Retina (tissue), 1 donor: ENCODE measurements around the gene PCDHGA8.
"Not testable (repeated sequence)": the region's sequence is repeated elsewhere in the genome, so short reads cannot be mapped to it uniquely, and the experiment has no call there.

Experiments used
- DNase-seq: peaks from one replicate; pipeline ENCODE4 v3.0.0-alpha.2; 2016

Gene PCDHGA8

GRCh38 chr5:141403387-141403786, 11.0 kb downstream of the PCDHGA8 start:
- DNase-seq, result no peak

GRCh38 chr5:141407790-141408505, 15.5 kb downstream of the PCDHGA8 start, which contains the start of gene PCDHGB6:
TSS of gene PCDHGB6 (plus strand) at chr5:141408021. CDS start at chr5:141408203, 182 bp downstream.
- DNase-seq, result peak; percentile 72

GRCh38 chr5:141409598-141410306, 17.3 kb downstream of the PCDHGA8 start:
- no peak for DNase-seq

- DNase-seq, result no peak
Observed at GRCh38 chr5:141411575-141411974, 19.1 kb downstream of the PCDHGA8 start.

- peak; percentile 39 for DNase-seq
Observed at GRCh38 chr5:141412854-141413539, 20.6 kb downstream of the PCDHGA8 start, which contains the start of gene PCDHGA10. TSS of gene PCDHGA10 (plus strand) at chr5:141412987. CDS start at chr5:141413176, 189 bp downstream.

GRCh38 chr5:141413540-141414069, 21.2 kb downstream of the PCDHGA8 start:
- no peak for DNase-seq

- DNase-seq, result not testable (repeated sequence)
Observed at GRCh38 chr5:141414548-141415274, 22.3 kb downstream of the PCDHGA8 start.

- not testable (repeated sequence) for DNase-seq
Observed at GRCh38 chr5:141415275-141415618, 22.8 kb downstream of the PCDHGA8 start.

GRCh38 chr5:141417494-141418172, 25.2 kb downstream of the PCDHGA8 start, which contains the start of gene PCDHGB7:
TSS of gene PCDHGB7 (plus strand) at chr5:141417677. CDS start at chr5:141417860, 183 bp downstream.
- peak; percentile 82 for DNase-seq

GRCh38 chr5:141419074-141419880, 26.8 kb downstream of the PCDHGA8 start:
- DNase-seq, result no peak

- peak; percentile 69 for DNase-seq
Observed at GRCh38 chr5:141420855-141421488, 28.5 kb downstream of the PCDHGA8 start, which contains the start of gene PCDHGA11. TSS of gene PCDHGA11 (plus strand) at chr5:141421051. CDS start at chr5:141421228, 177 bp downstream.

GRCh38 chr5:141421489-141421855, 29.0 kb downstream of the PCDHGA8 start:
- DNase-seq, result no peak

GRCh38 chr5:141422742-141423291, 30.4 kb downstream of the PCDHGA8 start:
- no peak for DNase-seq

GRCh38 chr5:141427783-141428426, 35.5 kb downstream of the PCDHGA8 start:
- DNase-seq, result no peak

- no peak for DNase-seq
Observed at GRCh38 chr5:141430332-141431113, 38.1 kb downstream of the PCDHGA8 start, which contains the start of gene PCDHGA12. TSS of gene PCDHGA12 (plus strand) at chr5:141430507. CDS start at chr5:141430760, 253 bp downstream.

- DNase-seq, result no peak
Observed at GRCh38 chr5:141431286-141431685, 38.9 kb downstream of the PCDHGA8 start.

GRCh38 chr5:141432308-141432707, 39.9 kb downstream of the PCDHGA8 start:
- DNase-seq, result not testable (repeated sequence)

GRCh38 chr5:141432726-141433125, 40.3 kb downstream of the PCDHGA8 start:
- DNase-seq, result not testable (repeated sequence)
